Fibroblast of mammary gland (primary cell): Measurements from ENCODE around the gene SIN3B.

ENCODE experiments used
- DNase-seq: peaks from one replicate; pipeline ENCODE4 v3.0.0-alpha.2; 2010; ENCODE audit warnings: low read depth
- H3K4me3 ChIP-seq: 2 replicates; pipeline ENCODE4 v1.5.1; 2011; ENCODE audit warnings: low read depth, mild to moderate bottlenecking, low read length, moderate library complexity; ENCODE audit not compliant: control insufficient read depth
- TF ChIP-seq, protein P1 (sequence below): conservative IDR thresholded peaks from 2 replicates; pipeline ENCODE4 v1.5.1; 2011; ENCODE audit warnings: low read depth, low read length, inconsistent platforms; ENCODE audit not compliant: control insufficient read depth, insufficient read depth

SIN3B gene

GRCh38 chr19:16860118-16860517, 30.9 kb downstream of the SIN3B start:
- no peak for DNase-seq
- no peak overlapping the region for H3K4me3 ChIP-seq
- TF ChIP-seq, protein P1, sequence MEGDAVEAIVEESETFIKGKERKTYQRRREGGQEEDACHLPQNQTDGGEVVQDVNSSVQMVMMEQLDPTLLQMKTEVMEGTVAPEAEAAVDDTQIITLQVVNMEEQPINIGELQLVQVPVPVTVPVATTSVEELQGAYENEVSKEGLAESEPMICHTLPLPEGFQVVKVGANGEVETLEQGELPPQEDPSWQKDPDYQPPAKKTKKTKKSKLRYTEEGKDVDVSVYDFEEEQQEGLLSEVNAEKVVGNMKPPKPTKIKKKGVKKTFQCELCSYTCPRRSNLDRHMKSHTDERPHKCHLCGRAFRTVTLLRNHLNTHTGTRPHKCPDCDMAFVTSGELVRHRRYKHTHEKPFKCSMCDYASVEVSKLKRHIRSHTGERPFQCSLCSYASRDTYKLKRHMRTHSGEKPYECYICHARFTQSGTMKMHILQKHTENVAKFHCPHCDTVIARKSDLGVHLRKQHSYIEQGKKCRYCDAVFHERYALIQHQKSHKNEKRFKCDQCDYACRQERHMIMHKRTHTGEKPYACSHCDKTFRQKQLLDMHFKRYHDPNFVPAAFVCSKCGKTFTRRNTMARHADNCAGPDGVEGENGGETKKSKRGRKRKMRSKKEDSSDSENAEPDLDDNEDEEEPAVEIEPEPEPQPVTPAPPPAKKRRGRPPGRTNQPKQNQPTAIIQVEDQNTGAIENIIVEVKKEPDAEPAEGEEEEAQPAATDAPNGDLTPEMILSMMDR, result no peak

DNA sequence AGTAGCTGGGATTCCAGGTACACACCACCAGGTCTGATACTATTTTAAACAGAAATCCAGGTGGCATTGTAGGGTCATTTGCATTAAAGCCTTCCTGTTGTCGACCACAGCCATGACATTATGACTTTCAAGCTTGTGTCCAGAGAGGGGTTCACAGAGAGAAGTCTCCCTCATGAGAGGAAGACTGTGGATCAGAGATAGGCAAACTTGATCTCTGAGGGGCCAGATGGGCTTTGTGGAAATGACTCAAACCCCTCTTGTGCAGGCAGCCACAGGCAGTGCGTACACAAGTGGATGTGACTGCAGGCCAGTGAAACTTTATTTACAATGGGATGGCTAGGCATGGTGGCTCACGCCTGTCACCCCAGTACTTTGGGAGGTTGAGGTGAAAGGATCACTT, 31.8 kb downstream of the SIN3B start:
- TF ChIP-seq, protein P1, result no peak
- H3K4me3 ChIP-seq, result no peak overlapping the region
- DNase-seq, result no peak

DNA sequence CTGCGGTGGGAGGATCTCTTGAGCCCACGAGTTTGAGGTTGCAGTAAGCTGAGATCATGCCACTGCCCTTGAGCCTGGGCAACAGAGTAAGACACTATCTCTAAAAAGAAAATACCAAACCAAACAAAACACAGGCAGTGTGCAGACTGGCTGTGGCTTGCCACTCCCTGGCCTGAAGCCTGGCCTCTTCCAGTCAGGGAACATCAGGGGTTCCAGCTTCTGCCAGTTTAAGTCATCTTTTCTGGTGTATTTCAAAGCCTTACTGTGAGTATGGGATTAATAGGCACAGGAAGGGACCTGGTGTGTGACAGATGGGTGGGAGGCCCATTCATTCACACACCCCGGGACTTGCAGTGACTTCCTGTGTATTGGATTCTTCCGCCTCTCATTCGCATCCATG, 32.6 kb downstream of the SIN3B start:
- H3K4me3 ChIP-seq, result no peak overlapping the region
- TF ChIP-seq, protein P1, result no peak
- DNase-seq, result no peak

DNA sequence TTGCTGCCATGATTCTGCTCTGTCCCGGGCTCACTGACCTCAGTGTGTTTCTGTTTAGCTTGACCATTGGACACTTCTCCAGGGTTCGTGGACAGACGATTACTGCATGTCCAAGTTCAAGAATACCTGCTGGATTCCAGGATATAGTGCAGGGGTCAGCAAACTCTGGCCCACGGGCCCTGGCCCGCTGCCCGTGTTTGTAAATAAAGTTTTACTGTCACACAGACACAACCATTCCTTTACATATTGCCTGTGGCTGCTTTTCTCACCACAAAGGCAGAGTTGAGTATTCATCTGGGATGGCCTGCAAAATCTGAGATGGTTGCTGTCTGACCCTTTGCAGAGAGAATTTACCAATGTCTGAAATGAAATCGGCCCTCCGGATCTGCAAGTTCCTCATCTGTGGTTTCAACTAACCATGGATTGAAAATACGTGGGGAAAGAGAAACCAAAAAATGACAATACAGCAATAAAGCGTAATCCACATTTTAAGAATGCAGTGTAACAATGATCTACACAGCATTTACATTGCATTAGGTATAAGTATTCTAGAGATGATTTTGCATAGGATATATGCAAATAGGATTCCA, 33.7 kb downstream of the SIN3B start:
- H3K4me3 ChIP-seq, result no peak overlapping the region
- TF ChIP-seq, protein P1, result no peak
- no peak for DNase-seq

DNA sequence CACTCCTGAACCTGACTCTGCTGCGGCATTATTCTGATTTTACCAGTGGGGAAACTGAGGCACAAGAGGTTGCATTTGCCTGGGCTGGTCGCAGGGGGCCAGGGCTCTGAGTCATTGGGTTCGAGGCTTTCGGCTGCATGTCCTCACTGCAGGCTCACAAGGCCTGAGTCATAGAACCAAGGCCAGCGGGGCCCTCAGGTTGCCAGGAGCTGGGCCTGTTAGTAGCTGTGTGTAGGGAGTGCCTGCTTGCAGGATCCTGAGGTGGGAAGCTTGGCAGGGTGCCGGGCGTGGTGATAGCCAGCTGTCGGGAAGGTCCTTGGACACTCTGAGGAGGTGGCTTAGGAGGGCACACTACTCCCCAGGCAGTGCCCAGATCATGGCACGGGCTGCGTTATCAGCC, 38.0 kb downstream of the SIN3B start:
- TF ChIP-seq, protein P1, result no peak
- no peak overlapping the region for H3K4me3 ChIP-seq
- no peak for DNase-seq

- no peak overlapping the region for H3K4me3 ChIP-seq
- TF ChIP-seq, protein P1, result no peak
Observed at GRCh38 chr19:16868423-16869130, 39.4 kb downstream of the SIN3B start.

More at GRCh38 chr19:16868423-16869130, 39.4 kb downstream of the SIN3B start:
- DNase-seq, result no peak
